ENCODE data around the gene PIGH. TPM values are rescaled to one million over a fixed set of nuclear protein-coding genes. Genes with fewer than 3 reads are reported as not detected.

PIGH gene
- total and polyA plus RNA-seq, 2 of the 13 experiments (the other 11 are each of a cell fraction or from before 2014, with no cell fraction given), result 30.0 to 43.5 TPM

DNA sequence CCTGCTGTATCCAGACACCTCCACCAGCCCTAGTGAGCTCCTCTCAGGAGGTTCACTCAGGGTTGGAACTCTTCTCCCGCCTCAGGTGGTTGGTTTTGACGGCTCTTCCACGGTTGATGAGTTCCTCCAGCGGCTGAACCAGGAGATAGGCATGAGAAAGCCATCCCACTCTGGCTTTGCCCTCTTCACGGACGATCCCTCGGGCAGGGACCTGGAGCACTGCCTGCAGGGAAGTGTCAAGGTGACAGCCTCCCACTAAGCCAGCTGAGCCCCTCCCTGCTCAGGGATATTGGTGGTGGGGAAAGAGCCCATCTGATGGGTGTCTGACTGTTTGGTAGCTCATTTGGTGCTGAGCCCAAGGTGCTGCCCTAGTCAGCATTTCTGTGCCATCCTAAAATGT lies 20.4 kb downstream of the PIGH start (continued):
- TF ChIP-seq, protein P1, sequence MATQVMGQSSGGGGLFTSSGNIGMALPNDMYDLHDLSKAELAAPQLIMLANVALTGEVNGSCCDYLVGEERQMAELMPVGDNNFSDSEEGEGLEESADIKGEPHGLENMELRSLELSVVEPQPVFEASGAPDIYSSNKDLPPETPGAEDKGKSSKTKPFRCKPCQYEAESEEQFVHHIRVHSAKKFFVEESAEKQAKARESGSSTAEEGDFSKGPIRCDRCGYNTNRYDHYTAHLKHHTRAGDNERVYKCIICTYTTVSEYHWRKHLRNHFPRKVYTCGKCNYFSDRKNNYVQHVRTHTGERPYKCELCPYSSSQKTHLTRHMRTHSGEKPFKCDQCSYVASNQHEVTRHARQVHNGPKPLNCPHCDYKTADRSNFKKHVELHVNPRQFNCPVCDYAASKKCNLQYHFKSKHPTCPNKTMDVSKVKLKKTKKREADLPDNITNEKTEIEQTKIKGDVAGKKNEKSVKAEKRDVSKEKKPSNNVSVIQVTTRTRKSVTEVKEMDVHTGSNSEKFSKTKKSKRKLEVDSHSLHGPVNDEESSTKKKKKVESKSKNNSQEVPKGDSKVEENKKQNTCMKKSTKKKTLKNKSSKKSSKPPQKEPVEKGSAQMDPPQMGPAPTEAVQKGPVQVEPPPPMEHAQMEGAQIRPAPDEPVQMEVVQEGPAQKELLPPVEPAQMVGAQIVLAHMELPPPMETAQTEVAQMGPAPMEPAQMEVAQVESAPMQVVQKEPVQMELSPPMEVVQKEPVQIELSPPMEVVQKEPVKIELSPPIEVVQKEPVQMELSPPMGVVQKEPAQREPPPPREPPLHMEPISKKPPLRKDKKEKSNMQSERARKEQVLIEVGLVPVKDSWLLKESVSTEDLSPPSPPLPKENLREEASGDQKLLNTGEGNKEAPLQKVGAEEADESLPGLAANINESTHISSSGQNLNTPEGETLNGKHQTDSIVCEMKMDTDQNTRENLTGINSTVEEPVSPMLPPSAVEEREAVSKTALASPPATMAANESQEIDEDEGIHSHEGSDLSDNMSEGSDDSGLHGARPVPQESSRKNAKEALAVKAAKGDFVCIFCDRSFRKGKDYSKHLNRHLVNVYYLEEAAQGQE (IDR thresholded peaks at IDR 0.05; ENCODE audit: borderline replicate concordance in 1 of 2, low read depth in 1 of 2, low read length in 2 of 2), result no peak
- TF ChIP-seq TMF1 (CRISPR knock-in tag; IDR thresholded peaks at IDR 0.05; ENCODE audit: low read depth) (no peak), MAFF (IDR thresholded peaks at IDR 0.05; ENCODE audit: low read depth, low read length) (no peak), CHCHD3 (CRISPR knock-in tag; IDR thresholded peaks at IDR 0.05) (no peak), ZFY (CRISPR knock-in tag; IDR thresholded peaks at IDR 0.05) (no peak), NFATC3 (CRISPR knock-in tag; IDR thresholded peaks at IDR 0.05) (no peak), NCOA5 (CRISPR knock-in tag; IDR thresholded peaks at IDR 0.05) (no peak), ARHGAP35 (CRISPR knock-in tag; IDR thresholded peaks at IDR 0.05; ENCODE audit: borderline replicate concordance) (no peak)
- TF ChIP-seq, protein P2, sequence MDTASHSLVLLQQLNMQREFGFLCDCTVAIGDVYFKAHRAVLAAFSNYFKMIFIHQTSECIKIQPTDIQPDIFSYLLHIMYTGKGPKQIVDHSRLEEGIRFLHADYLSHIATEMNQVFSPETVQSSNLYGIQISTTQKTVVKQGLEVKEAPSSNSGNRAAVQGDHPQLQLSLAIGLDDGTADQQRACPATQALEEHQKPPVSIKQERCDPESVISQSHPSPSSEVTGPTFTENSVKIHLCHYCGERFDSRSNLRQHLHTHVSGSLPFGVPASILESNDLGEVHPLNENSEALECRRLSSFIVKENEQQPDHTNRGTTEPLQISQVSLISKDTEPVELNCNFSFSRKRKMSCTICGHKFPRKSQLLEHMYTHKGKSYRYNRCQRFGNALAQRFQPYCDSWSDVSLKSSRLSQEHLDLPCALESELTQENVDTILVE (CRISPR knock-in tag; IDR thresholded peaks at IDR 0.05), result no peak

- ChIA-PET POLR2A (no interaction called here), CTCF (ENCODE audit: low intra/inter-chr PET ratio, low total read pairs) (no interaction called here)
- no TSS peak for BruUV-seq (replicated peaks)
- no peak for ATAC-seq
- peaks cover 0 to 3% of the 10 kb centered on the region in 2 experiments; a peak in 2 of 5 replicates for H3K36me3 ChIP-seq (replicated peaks in 1 of 2; ENCODE audit: control insufficient read depth in 1 of 2, insufficient read depth in 2 of 2, low read length in 2 of 2)
- no peaks in the 10 kb centered on the region for H3K9me3 ChIP-seq (ENCODE audit: low read length)
- no peak overlapping the region for H3K4me2 ChIP-seq (ENCODE audit: low read depth, low read length)
- H3K9ac ChIP-seq (ENCODE audit: insufficient read depth, low read depth, low read length), result no peak overlapping the region
- no peaks in the 10 kb centered on the region for H3K27me3 ChIP-seq (ENCODE audit: control insufficient read depth in 1 of 2, insufficient read depth in 2 of 2, low read length in 2 of 2)
- no peaks in the 10 kb centered on the region for H3K4me1 ChIP-seq (ENCODE audit: insufficient read depth, low read length)
- no peak overlapping the region for H3K4me3 ChIP-seq (replicated peaks in 1 of 3; ENCODE audit: insufficient read depth in 1 of 3, low read depth in 2 of 3, low read length in 3 of 3)
- no peak overlapping the region for H3K27ac ChIP-seq (ENCODE audit: extremely low read length, insufficient read depth, low read length)
- H3K79me2 ChIP-seq (ENCODE audit: insufficient read depth, low read length), result no peaks in the 10 kb centered on the region
- intact Hi-C loops (cut with micrococcal nuclease; ENCODE audit: unreplicated experiment) (no loop called here), in situ Hi-C loops (cut with HindIII; ENCODE audit: extremely low pct_ligation_motif_present, low pct_unique_long_range_greater_than_20kb) (no loop called here)
- no peaks in the 10 kb centered on the region for H4K20me1 ChIP-seq (ENCODE audit: insufficient read depth, low read length)
- no peak overlapping the region for H2AFZ ChIP-seq (ENCODE audit: low read length)
- FAIRE-seq, result no peak
- WGBS (ENCODE audit: low lambda C conversion rate), result 83% methylated on average over 12 of the region's 15 CpGs
- no peak for DNase-seq (ENCODE audit: low spot score)
- TF ChIP-seq, protein P3, sequence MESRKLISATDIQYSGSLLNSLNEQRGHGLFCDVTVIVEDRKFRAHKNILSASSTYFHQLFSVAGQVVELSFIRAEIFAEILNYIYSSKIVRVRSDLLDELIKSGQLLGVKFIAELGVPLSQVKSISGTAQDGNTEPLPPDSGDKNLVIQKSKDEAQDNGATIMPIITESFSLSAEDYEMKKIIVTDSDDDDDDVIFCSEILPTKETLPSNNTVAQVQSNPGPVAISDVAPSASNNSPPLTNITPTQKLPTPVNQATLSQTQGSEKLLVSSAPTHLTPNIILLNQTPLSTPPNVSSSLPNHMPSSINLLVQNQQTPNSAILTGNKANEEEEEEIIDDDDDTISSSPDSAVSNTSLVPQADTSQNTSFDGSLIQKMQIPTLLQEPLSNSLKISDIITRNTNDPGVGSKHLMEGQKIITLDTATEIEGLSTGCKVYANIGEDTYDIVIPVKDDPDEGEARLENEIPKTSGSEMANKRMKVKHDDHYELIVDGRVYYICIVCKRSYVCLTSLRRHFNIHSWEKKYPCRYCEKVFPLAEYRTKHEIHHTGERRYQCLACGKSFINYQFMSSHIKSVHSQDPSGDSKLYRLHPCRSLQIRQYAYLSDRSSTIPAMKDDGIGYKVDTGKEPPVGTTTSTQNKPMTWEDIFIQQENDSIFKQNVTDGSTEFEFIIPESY (CRISPR knock-in tag; IDR thresholded peaks at IDR 0.05), result peak; percentile 61
- no peak for TF ChIP-seq ZKSCAN1 (IDR thresholded peaks at IDR 0.05; ENCODE audit: low read length)
These were observed 21.0 kb downstream of the PIGH start for GRCh38 chr14:67579040-67579439.

Data from HepG2 (cell line).